Measurements from ENCODE around the gene CCS. TPM values are rescaled to one million over a fixed set of nuclear protein-coding genes. Genes with fewer than 3 reads are reported as not detected.
A peak's percentile ranks its signal among the peaks of the same experiment; 100 is the strongest.

CCS gene
- total and polyA plus RNA-seq, 9 of the 15 experiments (the other 6 are each of a cell fraction or from before 2014, with no cell fraction given) = 1.1 to 46.6 (median 26.8) TPM

DNA sequence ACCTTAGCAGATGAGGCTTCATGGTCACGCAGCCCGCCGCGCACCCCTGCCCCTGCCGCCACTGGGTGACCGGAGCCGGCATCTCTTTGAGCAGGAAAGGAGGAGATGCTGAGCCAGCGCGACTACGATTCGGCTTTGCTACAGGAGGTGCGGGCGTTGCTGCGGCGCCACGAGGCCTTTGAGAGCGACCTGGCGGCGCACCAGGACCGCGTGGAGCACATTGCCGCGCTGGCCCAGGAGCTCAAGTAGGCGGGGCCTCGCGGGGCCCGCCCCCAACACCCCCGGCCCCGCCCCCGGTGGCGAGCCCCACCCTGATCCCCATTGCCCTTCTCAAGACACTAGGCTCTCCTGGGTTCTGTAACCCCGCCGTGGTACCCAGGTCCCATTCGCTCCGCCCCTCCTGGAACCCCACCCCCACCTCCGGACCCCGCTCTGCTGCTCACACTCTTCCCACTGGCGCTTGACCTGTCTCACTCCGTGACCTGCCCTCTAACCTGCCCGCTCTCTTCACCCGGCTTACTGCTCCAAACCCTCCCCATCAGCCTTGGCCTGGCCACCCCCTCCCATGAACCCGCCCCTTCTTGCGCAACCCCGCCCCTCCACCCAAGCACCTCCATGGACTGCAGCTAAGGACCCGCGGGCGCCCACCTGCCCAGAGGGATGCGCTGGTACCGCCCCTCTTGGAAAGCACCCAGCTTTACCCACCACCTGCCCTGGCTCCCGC lies 33.7 kb upstream of the CCS start:
- no peaks in the 10 kb centered on the region for H3K36me3 ChIP-seq (ENCODE audit: control insufficient read depth, insufficient read depth, low read length)
- peaks cover 8 to 38% of the 10 kb centered on the region in 2 experiments; a peak in 4 of 5 replicates for H3K4me1 ChIP-seq (replicated peaks in 1 of 2; ENCODE audit: control insufficient read depth in 2 of 2, insufficient read depth in 2 of 2, low read length in 2 of 2)
- peak overlapping the region; percentile 96 for H2AFZ ChIP-seq (ENCODE audit: low read depth, low read length)
- peak; percentile 70 to 96 (median 93) for DNase-seq (ENCODE audit: extremely low read depth in 1 of 4, low spot score in 3 of 4)
- no peaks in the 10 kb centered on the region for H3K9me1 ChIP-seq (ENCODE audit: control insufficient read depth, insufficient read depth, low read length)
- intact Hi-C loops (cut with micrococcal nuclease) = no loop called here
- H4K20me1 ChIP-seq (replicated peaks; ENCODE audit: control insufficient read depth, insufficient read depth, low read length) = no peaks in the 10 kb centered on the region
- H3K9ac ChIP-seq (ENCODE audit: insufficient read depth in 1 of 2, low read depth in 2 of 2, low read length in 2 of 2) = peak overlapping the region in 1 of 2 experiments; percentile 82; a peak in 2 of 4 replicates
- H3K27me3 ChIP-seq (ENCODE audit: control insufficient read depth in 2 of 2, insufficient read depth in 2 of 2, low read length in 2 of 2) = no peaks in the 10 kb centered on the region
- FAIRE-seq = no peak
- in situ Hi-C loops (cut with MboI) = loop anchor here (10.0 kb wide), 1 partner anchor 255 kb away; no protein-coding TSS in a partner anchor
- H3K4me3 ChIP-seq = no peak overlapping the region
- POLR2A ChIA-PET = interaction anchor here (0.6 to 3.6 kb wide), 5 partner anchors 8 to 549 kb away, joined by 3 to 15 read pairs (median 7); partner anchors contain the start of genes CTSF and RBM4
- CTCF ChIA-PET (ENCODE audit: low intra/inter-chr PET ratio) = no interaction called here
- 38% methylated on average over 35 of the region's 50 CpGs for WGBS (ENCODE audit: insufficient coverage, low coverage, missing lambda C conversion rate)
- no peaks in the 10 kb centered on the region for H3K9me3 ChIP-seq (replicated peaks; ENCODE audit: control insufficient read depth, insufficient read depth, low read depth, low read length)
- no peaks in the 10 kb centered on the region for H3K79me2 ChIP-seq (ENCODE audit: control insufficient read depth, insufficient read depth, low read length)
- no peak overlapping the region for H3K27ac ChIP-seq (ENCODE audit: extremely low read depth, low read depth, low read length)
- H3K4me2 ChIP-seq (ENCODE audit: insufficient read depth, low read length) = no peak overlapping the region; the same call in 1 of the 2 replicates
- BruUV-seq (replicated peaks) = no TSS peak
- peak; percentile 88 for ATAC-seq
- TF ChIP-seq HDAC2 (IDR thresholded peaks at IDR 0.05) (0 out of 2 replicates have a peak, but pooled peaks have one; percentile 26), MBD2 (IDR thresholded peaks at IDR 0.05; ENCODE audit: borderline replicate concordance, low read depth) (peak; percentile 34; the same call in 1 of the 2 replicates), L3MBTL2 (IDR thresholded peaks at IDR 0.05) (peak; percentile 99), NRF1 (conservative IDR thresholded peaks at IDR 0.05 in 1 of 2, IDR thresholded peaks at IDR 0.05 in 1 of 2) (peak; percentile 17 to 28; a peak in 2 of 4 replicates), PHF8 (IDR thresholded peaks at IDR 0.05; ENCODE audit: borderline replicate concordance, low read length) (peak; percentile 11; the same call in 1 of the 2 replicates), ETV6 (IDR thresholded peaks at IDR 0.05; ENCODE audit: borderline replicate concordance in 1 of 2, low read depth in 2 of 2, low read length in 1 of 2) (no peak), ETV6 (CRISPR knock-in tag; IDR thresholded peaks at IDR 0.05; ENCODE audit: borderline replicate concordance) (peak; percentile 63; the same call in 1 of the 2 replicates), GABPB1 (CRISPR knock-in tag; IDR thresholded peaks at IDR 0.05) (0 out of 2 replicates have a peak, but pooled peaks have one; percentile 48), PCBP1 (IDR thresholded peaks at IDR 0.05; ENCODE audit: low read depth, low read length, poor library complexity, severe bottlenecking) (peak; percentile 30), ATF1 (CRISPR knock-in tag; IDR thresholded peaks at IDR 0.05) (no peak), ATF1 (tag; IDR thresholded peaks at IDR 0.05) (no peak), CREM (IDR thresholded peaks at IDR 0.05; ENCODE audit: low read depth) (peak; percentile 62), CEBPG (CRISPR knock-in tag; IDR thresholded peaks at IDR 0.05) (peak; percentile 66; the same call in 1 of the 2 replicates), CEBPG (tag; conservative IDR thresholded peaks at IDR 0.05 in 1 of 2, IDR thresholded peaks at IDR 0.05 in 1 of 2) (peak; percentile 61 to 70)
- TF ChIP-seq, protein P1, sequence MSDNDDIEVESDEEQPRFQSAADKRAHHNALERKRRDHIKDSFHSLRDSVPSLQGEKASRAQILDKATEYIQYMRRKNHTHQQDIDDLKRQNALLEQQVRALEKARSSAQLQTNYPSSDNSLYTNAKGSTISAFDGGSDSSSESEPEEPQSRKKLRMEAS (CRISPR knock-in tag; IDR thresholded peaks at IDR 0.05) = peak; percentile 98
- TF ChIP-seq, protein P2, sequence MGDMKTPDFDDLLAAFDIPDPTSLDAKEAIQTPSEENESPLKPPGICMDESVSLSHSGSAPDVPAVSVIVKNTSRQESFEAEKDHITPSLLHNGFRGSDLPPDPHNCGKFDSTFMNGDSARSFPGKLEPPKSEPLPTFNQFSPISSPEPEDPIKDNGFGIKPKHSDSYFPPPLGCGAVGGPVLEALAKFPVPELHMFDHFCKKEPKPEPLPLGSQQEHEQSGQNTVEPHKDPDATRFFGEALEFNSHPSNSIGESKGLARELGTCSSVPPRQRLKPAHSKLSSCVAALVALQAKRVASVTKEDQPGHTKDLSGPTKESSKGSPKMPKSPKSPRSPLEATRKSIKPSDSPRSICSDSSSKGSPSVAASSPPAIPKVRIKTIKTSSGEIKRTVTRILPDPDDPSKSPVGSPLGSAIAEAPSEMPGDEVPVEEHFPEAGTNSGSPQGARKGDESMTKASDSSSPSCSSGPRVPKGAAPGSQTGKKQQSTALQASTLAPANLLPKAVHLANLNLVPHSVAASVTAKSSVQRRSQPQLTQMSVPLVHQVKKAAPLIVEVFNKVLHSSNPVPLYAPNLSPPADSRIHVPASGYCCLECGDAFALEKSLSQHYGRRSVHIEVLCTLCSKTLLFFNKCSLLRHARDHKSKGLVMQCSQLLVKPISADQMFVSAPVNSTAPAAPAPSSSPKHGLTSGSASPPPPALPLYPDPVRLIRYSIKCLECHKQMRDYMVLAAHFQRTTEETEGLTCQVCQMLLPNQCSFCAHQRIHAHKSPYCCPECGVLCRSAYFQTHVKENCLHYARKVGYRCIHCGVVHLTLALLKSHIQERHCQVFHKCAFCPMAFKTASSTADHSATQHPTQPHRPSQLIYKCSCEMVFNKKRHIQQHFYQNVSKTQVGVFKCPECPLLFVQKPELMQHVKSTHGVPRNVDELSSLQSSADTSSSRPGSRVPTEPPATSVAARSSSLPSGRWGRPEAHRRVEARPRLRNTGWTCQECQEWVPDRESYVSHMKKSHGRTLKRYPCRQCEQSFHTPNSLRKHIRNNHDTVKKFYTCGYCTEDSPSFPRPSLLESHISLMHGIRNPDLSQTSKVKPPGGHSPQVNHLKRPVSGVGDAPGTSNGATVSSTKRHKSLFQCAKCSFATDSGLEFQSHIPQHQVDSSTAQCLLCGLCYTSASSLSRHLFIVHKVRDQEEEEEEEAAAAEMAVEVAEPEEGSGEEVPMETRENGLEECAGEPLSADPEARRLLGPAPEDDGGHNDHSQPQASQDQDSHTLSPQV (IDR thresholded peaks at IDR 0.05) = peak; percentile 93
- TF ChIP-seq, protein P3, sequence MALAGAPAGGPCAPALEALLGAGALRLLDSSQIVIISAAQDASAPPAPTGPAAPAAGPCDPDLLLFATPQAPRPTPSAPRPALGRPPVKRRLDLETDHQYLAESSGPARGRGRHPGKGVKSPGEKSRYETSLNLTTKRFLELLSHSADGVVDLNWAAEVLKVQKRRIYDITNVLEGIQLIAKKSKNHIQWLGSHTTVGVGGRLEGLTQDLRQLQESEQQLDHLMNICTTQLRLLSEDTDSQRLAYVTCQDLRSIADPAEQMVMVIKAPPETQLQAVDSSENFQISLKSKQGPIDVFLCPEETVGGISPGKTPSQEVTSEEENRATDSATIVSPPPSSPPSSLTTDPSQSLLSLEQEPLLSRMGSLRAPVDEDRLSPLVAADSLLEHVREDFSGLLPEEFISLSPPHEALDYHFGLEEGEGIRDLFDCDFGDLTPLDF (CRISPR knock-in tag; IDR thresholded peaks at IDR 0.05) = peak; percentile 39; the same call in 1 of the 2 replicates
